ENCODE data around the gene PCNA.
A peak's percentile ranks its signal among the peaks of the same experiment; 100 is the strongest.
"Not testable (repeated sequence)": the region's sequence is repeated elsewhere in the genome, so short reads cannot be mapped to it uniquely, and the experiment has no call there.

Gene PCNA

GRCh38 chr20:5141615-5142014 lies 21.9 kb upstream of the PCNA start:
- DNase-seq, result no peak

GRCh38 chr20:5140195-5140594 lies 20.4 kb upstream of the PCNA start:
- no peak for DNase-seq

- DNase-seq, result no peak
Measured at GRCh38 chr20:5136096-5136495, 16.3 kb upstream of the PCNA start.

- DNase-seq, result no peak
Measured at GRCh38 chr20:5135363-5136012, 15.7 kb upstream of the PCNA start.

GRCh38 chr20:5133998-5134397 lies 14.2 kb upstream of the PCNA start:
- DNase-seq, result no peak

GRCh38 chr20:5131502-5131901 lies 11.7 kb upstream of the PCNA start:
- no peak for DNase-seq

GRCh38 chr20:5128886-5129285 lies 9.1 kb upstream of the PCNA start:
- DNase-seq, result no peak

GRCh38 chr20:5127859-5128424 lies 8.2 kb upstream of the PCNA start:
- DNase-seq, result no peak

- peak; percentile 70 to 77 for DNase-seq
Measured at GRCh38 chr20:5127204-5127858, 7.6 kb upstream of the PCNA start.

GRCh38 chr20:5126512-5127203 lies 6.9 kb upstream of the PCNA start, which contains the start of gene CDS2:
CDS2 (plus strand) TSS chr20:5127008; CDS start chr20:5127093, 85 bp downstream.
- DNase-seq, result peak; percentile 100

- no peak for DNase-seq
Measured at GRCh38 chr20:5122873-5123260, 3.1 kb upstream of the PCNA start.

- no peak for DNase-seq
Measured at GRCh38 chr20:5120185-5120476, 373 bp upstream of the PCNA start.

- DNase-seq, result no peak
Measured at GRCh38 chr20:5119143-5119434, 669 bp downstream of the PCNA start.

- DNase-seq, result no peak
Measured at GRCh38 chr20:5118220-5119142, 1.3 kb downstream of the PCNA start.

GRCh38 chr20:5116875-5117274 lies 2.9 kb downstream of the PCNA start:
- DNase-seq, result no peak

- DNase-seq, result no peak
Measured at GRCh38 chr20:5114403-5114802, 5.4 kb downstream of the PCNA start.

- no peak for DNase-seq
Measured at GRCh38 chr20:5113615-5113986, 6.2 kb downstream of the PCNA start.

- no peak for DNase-seq
Measured at GRCh38 chr20:5109276-5109675, 10.5 kb downstream of the PCNA start.

GRCh38 chr20:5104479-5104878 lies 15.3 kb downstream of the PCNA start:
- DNase-seq, result no peak

GRCh38 chr20:5100684-5101347 lies 18.9 kb downstream of the PCNA start:
- DNase-seq, result peak; percentile 82 to 85

GRCh38 chr20:5099909-5100308 lies 19.8 kb downstream of the PCNA start:
- DNase-seq, result not testable (repeated sequence)

GRCh38 chr20:5099009-5099408 lies 20.7 kb downstream of the PCNA start:
- DNase-seq, result not testable (repeated sequence)

GRCh38 chr20:5096463-5096862 lies 23.3 kb downstream of the PCNA start:
- DNase-seq, result no peak
